Measurements from ENCODE around the gene BTN1A1.
"Not testable (repeated sequence)": the region's sequence is repeated elsewhere in the genome, so short reads cannot be mapped to it uniquely, and the experiment has no call there.

Gene BTN1A1

DNA sequence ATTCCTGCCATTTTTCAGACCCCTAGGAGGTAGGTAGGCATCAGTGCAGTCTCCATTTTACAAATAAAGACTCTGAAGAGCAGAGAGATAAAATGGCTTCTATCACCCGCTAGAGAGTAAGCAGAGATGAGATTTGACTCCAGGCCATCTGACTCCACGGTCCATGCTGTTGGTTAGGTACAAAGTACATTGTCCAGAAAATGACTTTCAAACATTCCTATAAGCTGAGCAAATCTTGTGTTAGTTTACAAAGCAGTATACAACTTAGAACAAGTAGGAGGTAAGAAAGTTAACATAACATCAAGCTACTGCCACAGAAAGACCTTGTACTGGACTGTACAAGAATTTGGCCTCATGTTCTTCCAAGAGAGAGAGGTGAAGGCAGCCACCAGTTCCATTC lies 14.9 kb downstream of the BTN1A1 start:
- no peak for DNase-seq

DNA sequence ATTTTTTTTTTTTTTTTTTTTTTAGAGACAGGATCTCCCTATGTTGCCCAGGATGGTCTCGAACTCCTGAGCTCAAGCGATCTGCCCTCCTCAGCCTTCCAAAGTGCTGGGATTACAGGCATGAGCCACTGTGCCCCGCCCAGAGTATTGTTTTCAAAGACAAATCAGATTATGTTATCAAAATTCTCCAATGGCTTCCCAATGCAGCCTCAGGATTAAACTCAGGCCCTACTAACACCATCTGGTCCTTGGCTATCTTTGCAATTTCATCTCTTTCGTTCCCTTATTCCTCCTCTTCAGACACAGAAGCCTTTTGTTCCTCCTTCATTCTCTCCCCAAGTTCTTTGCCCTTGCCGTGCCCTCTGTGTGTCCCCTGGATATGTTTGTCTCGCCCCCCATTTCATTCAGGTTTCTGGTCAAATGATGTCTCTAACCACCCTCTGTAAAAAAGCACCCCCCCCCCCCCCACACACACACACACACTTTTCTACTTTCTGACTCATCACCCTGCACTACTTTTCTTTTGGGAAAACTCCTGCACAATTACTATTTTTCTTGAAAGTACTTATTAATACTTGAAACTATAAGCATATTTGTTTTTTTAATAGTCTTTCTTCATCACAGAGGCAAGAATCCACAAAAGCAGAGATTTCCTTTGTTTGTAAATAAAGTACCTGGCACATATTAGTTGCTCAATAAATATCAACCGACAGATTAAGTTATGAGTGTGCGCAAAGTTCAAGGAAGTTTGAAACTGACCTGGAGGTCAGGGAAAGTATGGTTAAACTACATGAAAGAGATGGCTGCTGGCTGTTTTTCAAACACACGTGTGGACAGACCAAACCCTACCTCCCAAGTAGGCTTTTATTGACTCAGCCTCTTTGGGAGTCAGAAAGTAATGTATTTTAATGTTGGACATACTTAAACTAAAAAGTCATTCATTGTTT lies 16.7 kb downstream of the BTN1A1 start:
- no peak for DNase-seq

DNA sequence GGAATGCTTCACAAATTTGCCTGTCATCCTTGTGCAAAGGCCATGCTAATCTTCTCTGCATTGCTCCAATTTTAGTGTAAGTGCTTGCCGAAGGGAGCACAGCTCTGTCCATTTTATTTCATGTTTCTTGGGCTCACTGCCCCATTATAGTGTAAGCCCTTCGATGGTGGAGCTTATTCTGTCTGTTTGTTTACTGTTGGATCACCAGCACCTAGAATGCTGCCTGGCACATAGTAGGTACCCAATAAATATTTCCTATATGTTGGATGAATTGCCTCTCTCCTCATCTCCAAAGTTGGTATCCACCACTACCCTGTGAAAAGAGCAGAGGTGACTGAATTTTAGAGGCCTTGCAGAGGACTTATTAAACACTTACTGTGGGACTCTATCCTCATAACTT lies 19.3 kb downstream of the BTN1A1 start:
- DNase-seq, result no peak

DNA sequence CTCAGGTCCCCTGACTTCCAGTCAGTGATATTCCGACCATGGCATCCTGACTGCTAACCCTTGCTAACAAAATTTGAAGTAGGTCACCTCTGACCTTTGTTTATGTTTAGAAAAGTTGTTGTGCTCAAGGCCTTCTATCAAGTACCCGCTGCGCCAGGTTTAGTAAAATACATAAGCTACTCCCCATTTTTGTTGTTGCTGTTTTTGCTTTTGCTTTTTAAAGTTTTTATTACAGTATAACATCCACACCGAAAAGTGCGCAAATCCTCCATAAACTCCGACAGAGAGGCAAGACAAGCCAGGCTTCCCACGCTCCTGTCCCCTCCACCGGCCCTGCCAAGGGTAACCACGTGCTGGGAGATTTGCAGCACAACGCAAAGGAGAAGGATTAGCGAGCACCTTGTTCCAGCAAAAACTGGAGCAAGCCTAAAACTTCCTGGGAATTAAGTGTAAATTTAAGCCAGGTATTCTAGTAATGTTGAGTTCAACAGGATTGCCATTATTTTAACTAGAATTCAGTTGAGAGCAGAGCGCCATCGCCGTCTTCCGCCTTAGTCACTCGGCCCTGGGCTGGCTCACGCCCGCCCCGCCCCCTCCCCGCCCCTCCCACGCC lies 20.2 kb downstream of the BTN1A1 start:
- DNase-seq, result no peak

DNA sequence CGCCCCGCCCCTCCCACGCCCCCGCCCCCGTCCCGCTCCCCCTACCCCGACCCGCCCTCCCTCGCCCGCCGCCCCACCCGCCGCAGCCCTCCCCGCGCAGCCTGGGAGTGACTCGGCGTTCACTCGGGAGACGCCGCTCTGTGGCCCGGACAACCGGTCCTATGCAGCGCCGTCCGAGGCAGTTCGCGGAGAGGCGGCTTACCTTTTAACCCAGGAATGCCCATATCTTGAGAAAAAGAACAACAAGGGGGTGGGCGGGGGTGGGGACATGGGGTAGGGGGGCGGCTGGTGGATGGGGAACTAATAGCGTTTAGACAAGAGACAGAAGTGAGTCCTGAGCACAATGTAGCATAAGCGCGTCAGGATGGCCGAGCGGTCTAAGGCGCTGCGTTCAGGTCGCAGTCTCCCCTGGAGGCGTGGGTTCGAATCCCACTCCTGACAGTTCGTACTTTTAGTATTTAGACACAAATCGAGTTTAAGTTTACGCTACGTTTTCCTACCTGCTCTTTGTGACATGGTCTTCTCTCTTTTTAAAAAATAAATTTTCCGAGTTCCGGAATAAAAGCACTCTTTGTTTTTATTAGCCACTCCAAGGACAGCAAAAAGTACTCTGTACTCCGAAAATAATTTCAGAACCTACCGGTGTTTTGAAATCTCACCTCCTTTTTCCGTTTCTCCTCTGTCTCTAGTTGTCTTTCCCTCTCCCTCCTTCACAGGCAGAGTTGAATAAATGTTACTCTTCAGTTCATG lies 20.9 kb downstream of the BTN1A1 start:
- DNase-seq, result peak; percentile 78

DNA sequence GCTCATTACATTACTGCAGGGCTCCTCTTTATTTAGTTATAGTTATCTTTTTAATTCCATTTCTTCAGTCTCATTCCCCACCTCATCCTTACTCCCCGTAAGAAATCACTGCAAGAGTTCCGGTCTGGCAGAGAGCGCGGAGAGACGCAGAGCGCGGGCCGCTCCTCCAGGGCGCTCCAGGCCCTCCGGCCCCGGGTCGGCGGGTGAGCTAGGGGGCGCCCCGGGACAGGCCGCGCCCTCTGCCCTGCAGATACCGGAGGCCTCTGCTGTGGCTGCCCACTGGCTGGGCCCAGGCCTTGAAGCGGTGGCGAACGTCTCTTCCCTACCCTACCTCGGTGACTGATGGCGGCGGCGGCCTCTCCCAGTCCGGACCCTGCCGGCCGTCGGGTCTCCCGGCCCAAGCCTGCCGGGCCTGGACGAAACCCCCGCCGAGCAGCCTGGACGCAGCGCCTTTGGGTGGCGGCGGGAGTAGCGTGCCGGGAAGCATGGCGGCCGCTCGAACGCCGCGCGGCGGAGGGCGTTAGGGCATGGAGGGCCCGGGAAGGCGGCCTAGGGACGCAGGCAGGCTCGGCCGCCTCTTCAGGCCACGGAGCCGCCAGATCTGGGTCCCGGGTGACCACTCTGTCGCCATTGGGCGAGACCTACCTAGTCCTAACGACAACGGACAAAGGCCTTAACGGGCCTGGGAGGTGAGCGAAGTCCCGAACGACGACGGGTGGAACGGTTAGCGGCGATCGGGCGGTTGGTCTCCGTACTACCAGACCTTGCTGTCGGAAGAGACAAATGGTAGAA lies 21.7 kb downstream of the BTN1A1 start:
- DNase-seq, result peak; percentile 66

DNA sequence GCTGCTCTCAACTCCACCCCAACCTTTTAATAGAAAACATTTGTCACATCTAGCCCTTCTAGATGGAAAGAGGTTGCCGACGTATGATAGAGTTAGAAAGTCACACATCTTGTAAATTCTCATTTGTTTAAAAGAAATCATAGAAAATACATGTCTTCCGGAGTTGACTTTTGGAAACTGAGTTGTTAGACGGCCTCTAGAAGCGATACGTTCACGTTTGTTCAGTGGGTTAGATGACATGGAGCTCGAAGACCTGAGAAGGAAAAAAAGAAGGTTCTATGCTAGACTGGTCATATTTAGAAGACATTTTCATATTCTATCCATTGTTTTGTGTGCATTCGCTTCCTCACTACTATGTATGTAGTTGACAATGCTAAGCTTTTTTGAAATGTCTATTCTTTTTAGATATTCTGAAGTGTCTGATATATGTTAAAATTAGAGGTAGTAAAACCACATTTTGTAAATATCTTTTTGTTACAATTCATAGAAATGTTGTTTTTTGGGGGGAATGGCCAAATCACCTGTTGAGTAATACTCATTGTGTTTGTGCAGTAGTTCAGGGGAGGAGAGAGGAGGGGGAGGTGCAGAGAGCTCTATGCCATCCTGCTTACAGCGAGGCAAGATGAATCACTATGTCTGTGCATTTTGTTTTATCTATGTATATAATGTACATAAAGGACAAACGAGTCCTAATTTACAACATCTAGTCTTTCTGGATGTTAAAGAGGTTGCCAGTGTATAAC lies 22.6 kb downstream of the BTN1A1 start:
- not testable (repeated sequence) for DNase-seq

DNA sequence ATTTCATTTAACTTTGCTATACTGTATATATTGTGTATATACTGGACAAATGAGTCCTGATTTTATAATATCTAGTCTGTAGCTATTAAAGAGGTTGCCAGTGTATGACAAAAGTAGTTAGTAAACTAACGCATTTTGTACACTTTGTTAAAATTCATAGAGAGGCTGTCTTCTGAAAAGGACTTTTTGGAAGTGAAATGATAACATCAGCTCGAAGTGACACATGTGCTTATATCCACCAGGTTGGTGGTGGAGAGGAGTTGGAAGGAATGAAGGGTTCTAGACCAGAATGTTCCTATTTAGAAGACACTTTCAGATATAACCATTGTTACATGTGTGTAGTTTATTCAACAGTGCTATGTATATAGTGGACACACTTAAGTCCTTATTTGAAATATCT lies 24.2 kb downstream of the BTN1A1 start:
- DNase-seq, result not testable (repeated sequence)

DNA sequence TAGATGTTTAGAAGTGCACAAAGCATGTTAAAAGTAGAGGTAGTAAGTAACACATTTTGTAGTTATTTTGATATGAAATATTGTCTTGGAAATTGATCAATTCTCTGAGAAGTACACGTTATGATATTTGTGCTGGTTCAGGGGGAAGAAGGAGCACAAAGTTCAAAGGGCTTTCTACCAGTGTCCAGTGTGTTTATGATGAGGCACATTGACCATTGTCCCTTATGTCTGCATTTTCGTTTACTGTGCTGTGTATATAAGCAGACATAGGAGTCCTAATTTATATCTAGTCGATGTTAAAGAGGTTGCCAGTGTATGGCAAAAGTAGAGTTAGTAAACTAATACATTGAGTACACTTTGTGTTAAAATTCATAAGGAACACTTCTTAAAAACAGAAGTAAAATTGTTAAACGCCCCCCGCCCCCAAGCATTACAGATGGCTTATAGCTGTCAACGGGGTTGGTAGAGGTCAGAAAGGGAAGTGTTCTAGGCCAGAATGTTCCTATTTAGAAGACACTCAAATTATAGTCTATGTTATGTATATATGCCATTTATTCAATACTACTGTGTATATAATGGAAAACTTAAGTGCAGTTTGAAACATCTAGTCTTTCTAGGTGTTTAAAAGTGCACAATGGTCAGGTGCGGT lies 24.7 kb downstream of the BTN1A1 start:
- no peak for DNase-seq

DNA sequence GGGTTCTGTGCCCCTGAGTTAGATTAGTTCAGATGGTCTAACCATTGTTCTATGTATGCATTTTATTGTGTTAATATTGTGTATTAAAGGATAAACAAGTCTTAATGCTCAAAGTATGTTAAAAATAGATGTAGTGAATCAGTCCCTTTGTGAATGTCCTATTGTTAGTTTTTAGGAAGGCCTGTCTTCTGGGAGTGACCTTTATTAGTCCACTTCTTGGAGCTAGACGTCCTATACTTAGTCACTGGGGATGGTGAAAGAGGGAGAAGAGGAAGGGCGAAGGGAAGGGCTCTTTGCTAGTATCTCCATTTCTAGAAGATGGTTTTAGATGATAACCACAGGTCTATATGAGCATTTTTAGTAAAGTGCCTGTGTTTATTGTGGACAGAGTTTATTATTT lies 25.7 kb downstream of the BTN1A1 start:
- no peak for DNase-seq

DNA sequence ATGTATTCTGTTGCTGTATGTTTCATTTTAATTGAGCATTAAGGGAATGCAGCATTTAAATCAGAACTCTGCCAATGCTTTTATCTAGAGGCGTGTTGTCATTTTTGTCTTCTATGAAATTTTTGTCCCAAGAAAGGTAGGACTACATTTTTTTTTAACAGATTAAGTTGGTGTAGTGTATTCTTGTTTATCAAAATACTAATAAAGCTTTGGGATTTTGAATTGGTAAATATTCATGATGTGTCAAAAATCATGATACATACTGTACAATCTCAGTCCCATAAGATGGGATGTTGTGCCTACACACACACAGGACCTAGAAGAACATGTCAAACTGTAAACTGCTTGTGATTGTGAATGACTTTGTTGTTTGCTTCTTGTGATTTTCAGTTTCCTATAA lies 26.8 kb downstream of the BTN1A1 start:
- DNase-seq, result no peak

DNA sequence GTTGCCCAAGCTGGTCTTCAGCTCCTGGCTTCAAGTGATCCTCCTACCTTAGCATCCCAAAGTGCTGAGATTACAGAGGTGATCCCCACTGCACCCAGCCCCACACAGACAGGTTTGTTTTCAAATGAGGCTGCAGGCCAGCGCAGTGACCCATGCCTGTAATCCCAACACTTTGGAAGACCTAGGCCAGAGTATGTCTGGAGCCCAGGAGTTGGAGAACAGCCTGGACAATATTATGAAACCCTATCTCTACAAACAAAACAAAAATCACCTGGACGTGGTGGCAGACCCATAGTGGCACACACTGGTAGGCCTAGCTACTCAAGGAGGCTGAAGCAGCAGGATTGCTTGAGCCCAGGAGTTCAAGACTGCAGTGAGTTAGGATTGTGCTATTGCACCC lies 30.1 kb downstream of the BTN1A1 start:
- DNase-seq, result no peak

DNA sequence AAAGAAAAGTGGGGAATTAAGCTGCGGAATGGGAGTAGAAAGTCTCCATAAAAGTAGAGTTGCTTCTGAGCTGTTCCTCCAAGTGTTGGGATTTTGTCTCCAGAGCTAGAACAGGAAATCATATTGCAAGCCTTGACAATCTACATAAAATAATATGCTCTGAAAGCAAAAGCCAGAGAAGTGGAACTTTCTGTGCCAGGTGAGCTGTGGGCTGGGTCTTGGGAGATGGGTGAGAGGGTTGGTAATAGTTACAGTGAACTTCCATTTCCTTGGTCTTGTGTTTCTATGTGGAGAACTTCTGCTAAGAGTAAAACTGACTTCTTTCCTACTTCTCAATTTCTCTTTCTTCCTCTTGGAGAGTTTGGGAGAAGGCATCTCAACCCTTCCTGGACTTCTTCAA lies 31.8 kb downstream of the BTN1A1 start:
- no peak for DNase-seq

DNA sequence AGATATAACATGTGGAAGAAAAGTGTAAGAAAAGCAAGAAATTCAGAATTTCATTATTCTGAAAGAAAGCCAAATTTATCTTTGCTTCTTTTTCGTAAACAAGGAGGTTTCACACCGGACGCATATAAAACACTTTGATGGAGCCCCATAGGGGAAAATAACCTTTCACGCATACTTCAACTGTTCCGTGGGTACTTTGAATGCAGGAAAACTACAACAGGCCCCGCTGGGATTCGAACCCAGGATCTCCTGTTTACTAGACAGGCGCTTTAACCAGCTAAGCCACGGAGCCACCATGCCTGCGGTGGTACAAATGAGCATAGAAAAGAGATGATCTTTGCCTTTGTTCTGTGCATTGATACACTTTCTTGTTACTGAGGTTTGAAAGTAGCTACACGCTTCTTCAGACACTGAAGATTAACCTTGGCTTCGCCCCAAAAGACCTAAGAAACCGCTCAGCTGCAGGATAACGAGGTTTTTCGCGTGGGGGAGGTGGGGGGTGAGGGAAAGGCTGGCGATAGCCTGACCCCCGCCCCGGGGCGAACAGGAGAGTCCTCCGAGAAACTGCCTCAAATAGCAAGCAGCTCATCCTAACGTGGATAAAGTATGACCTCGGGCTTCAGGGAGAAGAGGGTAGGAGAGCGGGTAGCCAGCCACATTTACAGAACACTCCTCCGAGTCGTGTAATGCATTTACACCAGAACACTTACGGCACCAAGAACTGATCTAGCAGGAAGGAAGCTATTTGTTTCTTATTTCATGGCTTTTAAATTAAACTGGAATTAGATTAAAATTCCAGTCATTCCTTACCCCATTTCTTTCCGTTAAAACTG lies 32.8 kb downstream of the BTN1A1 start:
- peak; percentile 92 for DNase-seq

DNA sequence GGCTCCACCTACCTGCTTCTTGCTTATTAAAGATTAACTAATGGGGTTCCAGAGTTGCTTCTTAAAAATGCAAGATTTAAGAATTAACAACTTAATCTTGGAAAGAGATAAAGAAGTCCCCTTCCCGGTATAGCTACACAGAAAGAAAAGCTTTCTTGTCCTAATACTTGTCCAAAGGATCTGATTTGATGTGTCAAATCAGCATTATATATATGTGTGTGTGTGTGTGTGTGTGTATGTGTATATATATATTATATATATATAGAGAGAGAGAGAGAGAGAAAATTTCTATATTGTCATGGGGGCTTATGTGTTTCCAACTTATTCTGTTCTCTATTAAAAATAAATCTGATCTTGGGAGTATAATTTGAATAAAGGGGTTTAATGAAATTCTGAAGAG lies 33.4 kb downstream of the BTN1A1 start:
- DNase-seq, result no peak

DNA sequence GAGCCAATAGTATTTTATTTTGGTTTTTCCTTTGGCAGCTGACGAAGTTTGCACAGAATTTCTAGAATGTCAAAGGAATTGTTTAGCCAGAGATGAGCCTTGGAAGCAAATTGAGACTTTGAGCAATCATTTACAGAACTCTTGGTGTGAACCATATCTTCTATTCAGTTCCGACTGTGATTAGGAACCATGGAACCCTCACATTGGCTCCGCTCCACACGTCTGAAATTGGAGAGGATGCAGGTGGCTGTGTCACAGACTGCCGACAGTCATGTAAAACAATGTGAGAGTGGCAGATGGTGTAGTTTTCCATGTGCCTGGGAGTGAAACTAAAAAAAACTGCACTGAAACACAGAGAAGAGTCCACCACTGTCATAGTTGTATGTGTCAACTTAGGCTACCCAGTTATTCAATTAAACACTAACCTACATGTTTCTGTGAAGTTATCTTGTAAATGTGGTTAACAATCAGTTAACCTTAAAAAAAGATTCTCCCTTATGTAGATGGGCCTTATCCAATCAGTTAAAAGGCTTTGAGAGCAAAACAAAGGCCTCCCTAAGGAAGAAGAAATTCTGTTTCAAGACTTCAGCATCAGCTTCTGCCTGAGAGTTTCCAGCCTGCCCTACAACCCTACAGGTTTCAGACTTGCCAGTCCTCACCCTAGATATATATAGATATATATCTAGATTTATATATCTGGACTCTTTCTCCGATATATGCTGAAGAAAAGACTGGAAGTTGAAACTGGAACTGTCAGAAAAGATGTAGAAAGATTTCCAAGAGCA lies 34.8 kb downstream of the BTN1A1 start:
- DNase-seq, result no peak

DNA sequence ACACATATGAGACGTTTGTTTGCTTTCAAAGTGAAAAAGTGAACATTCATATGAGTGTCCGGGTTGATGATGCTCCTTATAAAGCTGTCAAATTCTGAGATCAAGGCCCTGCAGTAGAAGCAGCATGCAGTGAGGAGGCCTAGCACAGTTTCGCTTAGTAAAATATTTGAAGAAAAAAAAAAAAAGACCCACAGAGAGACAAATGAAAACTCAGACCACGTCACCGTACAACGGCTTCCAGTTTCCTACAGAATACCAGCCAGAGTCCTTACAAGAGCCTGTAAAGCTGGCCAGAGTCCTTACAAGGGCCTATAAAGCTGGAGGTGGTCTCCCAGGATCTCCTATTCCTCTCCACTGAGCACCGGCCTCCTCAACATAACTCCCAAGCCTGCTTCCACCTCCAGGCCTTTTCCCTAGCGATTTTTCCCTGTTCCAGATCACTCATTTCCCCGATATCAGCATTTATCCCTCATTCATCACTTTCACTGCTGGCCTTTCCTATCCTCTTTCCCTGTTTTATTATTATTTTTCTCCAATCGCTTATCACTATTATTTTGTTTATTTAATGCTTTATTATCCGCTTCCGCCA lies 36.6 kb downstream of the BTN1A1 start:
- no peak for DNase-seq

DNA sequence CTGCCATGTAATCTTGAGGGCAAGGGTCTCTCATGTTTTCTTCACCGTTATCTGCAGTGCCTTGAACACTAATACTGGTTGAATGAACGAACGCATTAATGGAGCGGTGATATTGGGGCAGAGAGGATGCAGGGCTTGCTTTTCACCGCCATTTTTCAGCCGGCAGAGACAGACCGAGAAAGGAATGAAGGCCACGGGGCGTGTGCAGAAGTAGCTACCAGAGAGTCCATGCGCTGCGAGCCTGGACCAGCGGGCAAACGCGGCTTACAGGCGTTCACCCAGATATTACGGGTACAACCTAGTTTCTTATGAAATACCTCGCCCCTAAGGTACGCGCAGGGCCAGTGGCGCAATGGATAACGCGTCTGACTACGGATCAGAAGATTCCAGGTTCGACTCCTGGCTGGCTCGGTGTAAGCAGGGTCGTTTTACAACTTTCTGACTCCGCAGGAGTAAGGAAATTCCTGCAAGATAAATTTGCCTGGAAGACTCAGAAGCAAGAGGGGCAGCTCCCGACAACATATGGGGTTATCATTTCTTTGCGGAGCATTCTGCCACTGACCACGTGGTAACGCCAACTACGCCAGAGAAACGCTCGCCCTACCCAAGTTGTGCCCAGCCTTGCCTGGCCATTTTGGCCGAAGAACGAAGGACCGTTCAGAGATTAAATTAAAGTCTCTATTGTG lies 37.2 kb downstream of the BTN1A1 start:
- DNase-seq, result peak; percentile 83
